ENCODE measurements around the gene PRICKLE2.

Gene PRICKLE2

DNA sequence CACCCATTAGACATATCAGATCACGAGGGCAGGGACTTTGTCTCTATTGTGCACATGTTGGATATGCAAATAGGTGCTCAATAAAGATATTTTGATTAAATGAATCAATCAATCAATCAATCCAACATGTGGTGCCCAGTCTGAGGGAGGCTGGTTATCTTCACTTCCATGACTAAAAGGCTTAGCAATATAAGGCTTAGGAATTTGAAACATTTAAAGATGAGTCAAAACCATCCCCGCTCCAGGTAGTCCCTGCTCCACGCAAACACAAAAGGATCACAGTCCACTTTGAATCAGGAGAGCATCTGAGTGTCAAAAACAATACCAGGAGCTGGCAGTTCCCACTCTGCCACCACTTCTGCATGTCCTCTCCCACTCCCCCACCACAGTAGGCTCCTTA is 25.8 kb upstream of the PRICKLE2 start:
- DNase-seq (ENCODE audit: low read depth, low spot score) = no peak

DNA sequence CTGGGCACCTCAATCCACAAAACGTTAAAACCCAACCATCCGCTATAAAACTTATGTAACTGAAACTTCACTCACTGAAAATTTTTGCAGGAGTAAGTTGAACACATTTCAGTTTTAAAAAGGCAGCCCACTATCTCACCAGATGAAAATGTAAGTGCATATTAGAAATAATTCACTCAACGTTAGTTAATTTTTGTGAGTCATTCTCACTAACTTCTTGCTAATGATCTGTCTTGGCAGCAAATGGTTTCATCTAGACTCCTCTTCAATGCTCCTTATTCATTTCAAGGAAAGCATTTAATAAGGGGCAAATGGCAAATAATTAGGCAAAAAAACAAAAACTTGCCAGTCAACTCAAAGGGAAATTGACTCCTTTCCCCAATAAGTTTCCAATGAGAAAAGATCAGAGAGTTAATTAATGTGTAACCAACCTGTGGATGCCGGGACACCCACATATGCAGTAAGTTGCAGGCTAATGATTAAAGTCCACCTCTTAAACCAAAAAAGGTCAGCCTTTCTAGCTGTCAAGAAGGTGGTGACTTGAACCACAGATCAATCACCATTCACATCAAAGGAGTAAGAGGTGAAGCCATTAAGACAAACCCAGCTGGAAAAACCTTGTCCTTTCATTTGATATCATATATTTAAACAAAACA is 22.9 kb upstream of the PRICKLE2 start:
- DNase-seq (ENCODE audit: low read depth, low spot score) = no peak

DNA sequence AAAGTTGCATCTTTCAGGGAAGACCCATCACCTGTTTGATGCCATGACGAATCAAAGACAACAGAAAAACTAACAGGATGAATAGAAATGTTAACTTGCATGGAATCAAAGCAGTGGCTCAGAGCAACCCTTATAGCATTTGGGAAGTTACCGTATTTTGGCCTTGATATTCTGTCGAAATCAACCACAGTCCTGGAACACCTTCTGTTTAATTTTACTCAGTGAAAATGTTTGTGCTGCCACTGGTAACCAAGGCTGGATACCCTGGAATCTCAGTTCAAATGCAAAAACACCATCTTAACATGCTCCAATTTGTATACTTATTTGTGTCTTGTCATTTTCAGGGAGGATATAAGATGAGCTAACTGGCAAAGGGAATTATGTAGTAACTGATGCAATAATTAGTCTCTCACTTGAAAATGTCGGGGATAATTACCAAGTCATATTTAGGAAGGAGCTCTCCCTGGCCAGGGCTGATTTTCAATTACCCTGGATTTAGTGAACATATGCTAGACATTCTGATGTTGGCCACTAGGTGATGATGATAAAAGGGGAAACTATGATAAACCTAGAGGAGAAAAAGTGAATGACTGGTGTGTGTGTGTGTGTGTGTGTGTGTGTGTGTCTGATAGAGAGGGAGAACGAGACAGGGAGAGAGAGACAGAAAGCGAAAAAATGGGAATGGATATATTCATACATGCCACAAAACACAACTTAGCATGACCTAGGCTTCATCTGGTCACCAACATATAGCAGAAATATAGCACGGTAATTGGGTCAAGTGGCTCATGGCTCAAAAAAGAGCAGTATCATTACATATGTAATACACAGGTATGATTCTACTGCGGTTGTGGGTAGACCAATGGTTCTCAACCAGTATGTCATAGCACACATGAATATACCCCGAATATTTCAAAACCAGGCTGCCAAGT is 19.0 kb upstream of the PRICKLE2 start:
- DNase-seq (ENCODE audit: low read depth, low spot score) = no peak

DNA sequence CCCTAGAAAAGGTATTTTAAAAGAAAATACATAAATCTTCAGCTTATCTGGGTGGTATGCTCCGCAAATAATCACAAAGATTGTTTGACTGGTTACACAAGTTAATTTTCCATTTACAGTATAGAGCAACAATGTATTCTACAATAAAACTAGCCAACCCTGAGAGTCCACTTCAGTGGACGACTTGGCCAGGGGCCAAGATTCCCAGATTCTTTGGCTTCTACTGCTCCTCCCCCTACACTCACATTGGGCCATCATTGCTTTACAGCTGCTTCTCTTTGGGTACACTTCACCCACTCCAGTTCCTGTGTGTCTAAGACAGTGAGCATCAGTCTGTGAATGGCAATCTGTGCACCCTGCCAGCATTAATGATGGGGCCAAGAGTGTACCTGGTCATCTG is 17.2 kb upstream of the PRICKLE2 start:
- no peak for DNase-seq (ENCODE audit: low read depth, low spot score)

DNA sequence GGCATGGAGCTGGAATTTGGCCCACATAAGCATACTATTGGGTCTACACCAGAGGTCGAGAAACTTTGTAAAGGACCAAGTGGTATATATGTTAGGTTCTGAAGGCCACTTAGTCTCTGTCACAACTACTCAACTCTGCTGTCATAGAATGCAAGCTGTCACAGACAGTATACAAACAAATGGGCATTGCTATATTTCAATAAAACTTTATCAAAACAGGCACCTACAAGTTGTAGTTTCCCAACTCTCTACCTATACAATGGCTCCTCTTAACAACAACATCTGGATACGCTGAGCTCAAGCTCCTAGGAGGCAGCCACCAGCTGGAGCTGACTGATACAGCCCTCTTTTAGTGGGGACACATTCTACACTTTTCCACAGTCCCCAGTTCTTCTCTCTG is 15.7 kb upstream of the PRICKLE2 start:
- DNase-seq (ENCODE audit: low read depth, low spot score) = no peak

DNA sequence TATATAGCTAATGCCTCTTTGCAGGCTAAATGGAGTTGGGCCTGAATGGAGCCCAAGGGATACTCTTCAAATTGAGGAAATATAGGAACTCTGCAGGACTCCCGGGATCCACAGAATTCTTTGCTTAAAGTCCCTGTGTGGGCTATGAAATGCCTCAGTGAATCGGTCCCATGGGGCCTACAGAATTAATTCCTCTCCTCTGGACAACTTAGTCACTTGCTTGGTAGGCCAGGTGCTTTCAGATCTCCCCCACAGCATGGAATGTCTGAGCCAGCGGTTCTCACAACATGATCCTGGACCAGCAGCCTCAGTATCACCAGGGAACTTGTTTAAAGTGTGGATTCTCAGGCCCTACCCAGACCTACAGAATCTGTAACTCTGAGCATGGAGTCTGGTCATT is 15.1 kb upstream of the PRICKLE2 start:
- no peak for DNase-seq (ENCODE audit: low read depth, low spot score)

DNA sequence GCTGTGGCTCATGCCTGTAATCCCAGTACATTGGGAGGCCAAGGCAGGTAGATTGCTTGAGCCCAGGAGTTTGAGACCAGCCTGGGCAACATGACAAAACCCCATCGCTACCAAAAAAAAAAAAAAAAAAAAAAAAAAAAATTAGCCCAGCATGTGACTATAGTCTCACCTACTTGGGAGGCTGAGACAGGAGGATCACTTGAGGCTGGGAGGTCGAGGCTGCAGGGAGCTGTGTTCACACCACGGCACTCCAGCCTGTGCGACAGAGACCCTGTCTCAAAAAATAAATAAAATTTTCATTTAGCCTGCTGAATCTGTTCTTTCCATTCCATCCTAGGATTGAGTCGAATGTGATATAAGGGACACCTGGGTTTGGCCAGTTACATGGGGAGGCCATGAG is 14.6 kb upstream of the PRICKLE2 start:
- no peak for DNase-seq (ENCODE audit: low read depth, low spot score)

DNA sequence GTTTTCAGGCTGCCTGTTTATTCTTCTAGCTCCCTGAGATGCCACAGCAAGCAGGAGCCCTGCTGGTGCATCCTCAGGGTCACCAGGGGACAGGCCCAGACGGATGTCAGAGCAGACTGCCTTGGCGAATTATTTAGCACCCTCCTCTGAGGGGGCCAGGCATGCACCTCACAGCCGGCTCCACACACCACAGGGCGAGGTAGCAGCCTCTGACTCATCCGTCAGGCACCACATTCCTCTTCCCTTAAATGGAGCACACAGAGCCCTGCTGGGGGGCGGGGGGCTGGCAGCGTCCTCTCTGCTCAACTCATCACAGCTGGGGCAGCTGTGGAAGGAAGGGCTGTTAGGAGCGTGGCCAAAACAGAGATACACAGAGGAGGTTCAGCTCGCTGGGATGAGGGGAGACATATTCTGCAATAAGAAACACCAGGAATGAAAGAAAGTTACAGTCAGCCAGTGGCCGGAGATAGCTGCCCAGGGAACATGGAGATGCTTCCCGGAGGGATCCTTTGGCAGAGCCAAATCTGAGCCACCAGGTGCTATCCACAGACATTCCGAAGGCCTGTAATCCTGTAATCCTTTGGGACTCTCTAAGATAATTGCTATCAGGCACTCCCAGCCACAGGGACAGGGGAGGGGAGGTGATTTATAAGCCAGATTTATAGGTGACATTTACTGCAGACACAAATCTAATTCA is 13.9 kb upstream of the PRICKLE2 start:
- DNase-seq (ENCODE audit: low read depth, low spot score) = peak; percentile 78

DNA sequence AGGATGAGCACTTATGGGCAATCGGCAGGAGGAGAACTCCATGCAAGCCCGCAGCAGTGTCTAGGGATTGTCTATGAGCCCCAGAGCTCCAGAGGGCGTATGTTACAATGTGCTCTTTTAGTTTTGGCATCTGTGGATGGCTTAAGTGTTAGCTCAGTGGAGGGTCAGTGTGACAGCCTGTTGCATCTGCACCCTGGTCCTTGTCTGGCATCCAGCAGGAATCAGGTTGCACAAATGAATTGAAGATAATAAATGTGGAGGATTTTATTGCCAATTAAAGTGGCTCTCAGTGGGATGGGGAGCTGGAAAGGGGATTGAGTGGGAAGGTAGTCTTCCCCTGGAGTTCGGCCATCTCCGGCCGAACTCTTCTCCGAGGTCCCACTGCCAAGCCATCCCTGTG is 11.8 kb upstream of the PRICKLE2 start:
- no peak for DNase-seq (ENCODE audit: low read depth, low spot score)

DNA sequence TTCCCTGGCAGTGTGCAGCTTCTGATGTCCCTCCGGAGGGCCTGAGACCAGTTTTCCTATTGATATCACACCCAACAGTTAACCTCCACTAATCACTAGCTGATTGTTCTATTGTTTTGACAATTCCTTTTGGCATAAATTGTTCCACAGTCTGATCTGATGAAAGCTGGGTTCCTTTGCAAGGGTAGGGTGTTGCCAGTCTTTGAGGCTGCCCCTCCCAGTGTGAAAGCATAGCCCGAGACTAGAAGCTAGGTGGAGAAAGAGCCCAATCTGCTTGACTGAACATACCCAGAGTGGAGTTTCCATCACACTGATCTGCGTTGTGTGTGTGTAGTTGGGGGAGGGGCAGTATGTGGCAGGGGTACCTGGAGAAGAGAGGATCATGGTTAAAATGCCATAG is 10.3 kb upstream of the PRICKLE2 start:
- no peak for DNase-seq (ENCODE audit: low read depth, low spot score)

DNA sequence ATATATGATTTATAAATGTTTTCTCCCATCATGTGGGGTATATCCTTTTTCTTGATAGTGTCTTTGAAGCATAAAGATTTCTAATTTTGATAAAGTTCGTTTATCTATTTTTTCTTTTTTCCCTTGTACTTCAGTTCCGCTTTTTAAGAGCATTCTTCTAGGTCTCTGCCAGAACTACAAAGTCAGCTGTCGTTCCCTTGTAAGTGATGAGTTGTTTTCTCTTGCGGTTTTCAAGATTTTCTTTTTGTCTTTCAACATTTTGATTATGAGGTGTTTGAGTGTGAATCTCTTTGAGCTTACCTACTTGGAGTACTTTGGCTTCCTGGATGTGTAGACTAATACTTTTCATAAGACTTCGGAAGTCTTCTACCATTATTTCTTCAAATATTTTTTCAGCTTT is 9.3 kb upstream of the PRICKLE2 start:
- no peak for DNase-seq (ENCODE audit: low read depth, low spot score)

DNA sequence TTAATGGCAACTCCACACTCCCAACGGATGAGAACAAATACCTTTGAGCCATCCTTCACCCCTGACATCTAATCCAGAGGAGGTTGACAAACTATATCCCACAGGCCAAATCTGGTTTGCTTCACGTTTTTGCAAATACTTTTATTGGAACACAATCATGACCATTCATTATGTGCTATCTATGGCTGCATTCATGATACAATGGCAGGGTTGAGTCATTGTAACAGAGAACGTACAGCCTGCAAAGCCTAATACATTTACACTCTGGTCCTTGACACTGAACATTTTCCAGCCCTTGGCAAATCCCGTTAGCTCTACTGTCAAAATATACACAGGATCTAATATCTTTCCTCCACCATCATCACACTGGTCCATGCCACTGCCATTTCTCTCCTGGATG is 7.6 kb upstream of the PRICKLE2 start:
- no peak for DNase-seq (ENCODE audit: low read depth, low spot score)

DNA sequence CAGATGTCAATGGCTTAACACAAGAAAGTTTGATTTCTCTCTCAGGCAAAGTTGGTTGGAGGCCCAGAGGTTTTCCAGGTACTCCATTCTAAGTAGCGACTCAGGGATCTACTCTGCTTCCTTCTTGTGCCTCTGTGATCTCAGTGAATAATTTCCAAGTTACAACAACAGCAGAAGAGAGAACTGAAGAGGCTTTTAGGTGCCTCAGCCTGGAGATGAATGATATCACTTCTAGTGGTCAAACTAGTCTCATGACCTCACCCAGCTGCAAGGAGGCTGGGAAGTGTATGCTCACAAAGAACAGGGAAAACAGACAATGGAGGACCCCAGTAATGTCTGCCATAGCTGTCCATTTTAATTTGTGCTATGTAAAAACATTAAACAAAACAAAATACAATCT is 4.6 kb upstream of the PRICKLE2 start:
- DNase-seq (ENCODE audit: low read depth, low spot score) = no peak

DNA sequence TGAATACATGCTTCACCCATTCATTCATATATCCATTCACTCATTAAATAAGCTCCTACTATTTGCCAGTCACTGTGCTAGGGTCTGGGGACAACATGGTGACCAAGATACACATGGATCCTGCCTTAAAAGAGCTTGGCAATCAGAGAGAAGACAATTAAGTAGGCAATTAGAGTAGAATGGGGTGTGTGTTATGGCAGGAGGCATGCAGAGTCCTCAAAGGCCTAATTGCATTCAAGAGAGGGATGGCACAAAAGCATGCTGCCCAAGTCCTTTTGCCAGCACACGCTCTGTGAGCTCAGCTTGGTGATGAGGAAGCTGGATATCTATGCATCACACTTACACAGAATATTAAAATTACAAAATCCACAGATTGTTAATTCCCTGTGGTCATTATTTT is 2.8 kb upstream of the PRICKLE2 start:
- DNase-seq (ENCODE audit: low read depth, low spot score) = no peak

DNA sequence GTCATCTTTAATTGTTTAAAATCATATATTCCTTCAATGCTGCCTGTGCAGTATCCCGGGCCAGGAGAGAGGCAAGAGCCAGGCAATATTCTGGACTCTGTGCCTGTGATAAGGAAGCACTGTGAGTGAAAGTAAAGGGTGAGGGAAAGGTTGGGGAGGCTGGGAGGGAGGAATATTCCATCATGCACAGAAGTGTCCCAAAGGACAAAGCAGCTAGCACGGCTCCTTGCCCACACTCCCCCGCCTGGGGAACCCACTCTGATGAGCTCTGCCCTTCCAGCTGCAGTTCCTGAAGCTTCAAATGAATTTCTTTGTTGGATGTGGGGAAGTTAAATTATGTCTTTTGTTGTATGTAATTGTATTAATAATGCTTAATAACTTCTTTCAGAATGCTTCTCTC is 1.5 kb upstream of the PRICKLE2 start:
- no peak for DNase-seq (ENCODE audit: low read depth, low spot score)

DNA sequence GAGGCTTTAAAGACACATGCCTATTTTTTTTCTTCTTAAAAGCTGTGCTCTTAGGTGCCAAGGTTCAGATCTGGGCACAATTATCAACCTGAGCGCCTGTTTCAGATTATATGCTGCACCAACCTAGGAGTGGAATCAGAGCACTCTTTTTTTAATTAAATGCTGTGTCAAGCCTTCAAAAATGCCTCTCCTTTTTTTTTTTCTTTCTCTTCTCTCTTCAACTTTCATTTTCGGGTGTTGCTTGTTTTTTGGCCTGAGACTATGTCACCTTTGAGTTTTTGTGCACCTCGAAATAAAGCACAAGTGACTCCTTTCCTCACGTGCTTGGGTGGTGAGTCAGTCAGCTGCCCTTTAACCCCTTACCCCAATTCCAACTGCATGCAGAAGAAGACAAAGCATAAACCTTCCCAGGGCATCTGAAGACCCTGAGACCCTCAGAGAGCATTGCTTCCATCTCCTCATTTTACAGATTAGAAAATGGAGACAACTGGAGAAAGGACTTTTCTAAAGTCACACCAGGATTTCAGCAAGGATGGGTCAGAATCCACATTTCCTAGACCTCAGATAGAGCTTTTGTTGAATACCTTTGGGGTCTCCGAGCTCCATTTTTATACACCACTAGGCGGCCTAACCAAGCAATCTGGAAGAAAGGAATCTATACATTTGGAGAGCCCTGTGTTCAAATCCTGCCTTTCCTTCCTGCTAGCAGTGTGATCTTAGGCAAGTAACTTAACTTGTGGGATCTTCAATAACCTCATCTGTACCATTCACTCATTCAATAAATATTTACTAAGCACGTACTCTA is 631 bp upstream of the PRICKLE2 start:
- no peak for DNase-seq (ENCODE audit: low read depth, low spot score)

DNA sequence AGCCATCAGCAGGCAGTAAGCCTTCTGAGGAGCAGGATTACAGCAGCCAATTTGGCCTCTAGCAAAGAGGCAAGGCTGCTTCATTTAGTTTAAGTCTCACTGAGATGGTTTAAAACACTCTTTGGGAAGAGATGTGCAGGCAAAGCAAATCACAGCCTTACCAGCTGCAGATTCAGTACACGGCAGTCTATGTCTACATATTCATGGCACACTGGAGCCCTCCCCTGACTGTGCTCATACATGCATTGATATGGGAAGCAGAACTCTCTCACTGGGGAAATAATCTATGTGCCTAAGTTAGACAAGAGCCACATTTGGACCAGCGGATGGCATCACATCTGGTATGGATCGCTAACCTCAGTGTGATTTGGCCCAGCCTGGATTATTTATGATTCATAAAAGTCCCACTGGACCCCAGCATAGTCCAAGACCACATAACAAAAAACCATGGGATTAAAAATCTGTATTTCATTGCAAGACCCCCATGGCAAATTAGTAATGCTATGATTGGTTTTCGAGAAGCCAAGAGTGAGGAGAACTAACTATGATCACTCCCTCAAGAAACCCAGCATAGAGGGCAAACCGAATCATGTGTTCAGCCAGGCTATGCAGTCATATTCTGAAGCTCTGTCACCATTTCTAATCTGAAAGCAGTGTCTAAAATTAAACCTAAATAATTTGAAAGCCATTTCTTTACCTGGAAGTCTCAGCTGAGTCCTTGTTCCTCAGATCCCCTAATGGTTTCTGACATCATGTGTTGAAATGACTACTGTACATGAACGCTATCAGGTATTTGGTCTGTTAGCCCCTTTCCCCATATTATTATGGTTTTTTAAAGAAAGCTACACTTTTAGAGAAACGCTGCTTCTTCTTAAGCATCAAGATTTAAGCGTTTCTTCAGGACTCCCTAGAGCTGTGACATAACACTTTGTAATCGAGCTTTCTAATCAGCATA is 1.2 kb downstream of the PRICKLE2 start:
- DNase-seq (ENCODE audit: low read depth, low spot score) = no peak

DNA sequence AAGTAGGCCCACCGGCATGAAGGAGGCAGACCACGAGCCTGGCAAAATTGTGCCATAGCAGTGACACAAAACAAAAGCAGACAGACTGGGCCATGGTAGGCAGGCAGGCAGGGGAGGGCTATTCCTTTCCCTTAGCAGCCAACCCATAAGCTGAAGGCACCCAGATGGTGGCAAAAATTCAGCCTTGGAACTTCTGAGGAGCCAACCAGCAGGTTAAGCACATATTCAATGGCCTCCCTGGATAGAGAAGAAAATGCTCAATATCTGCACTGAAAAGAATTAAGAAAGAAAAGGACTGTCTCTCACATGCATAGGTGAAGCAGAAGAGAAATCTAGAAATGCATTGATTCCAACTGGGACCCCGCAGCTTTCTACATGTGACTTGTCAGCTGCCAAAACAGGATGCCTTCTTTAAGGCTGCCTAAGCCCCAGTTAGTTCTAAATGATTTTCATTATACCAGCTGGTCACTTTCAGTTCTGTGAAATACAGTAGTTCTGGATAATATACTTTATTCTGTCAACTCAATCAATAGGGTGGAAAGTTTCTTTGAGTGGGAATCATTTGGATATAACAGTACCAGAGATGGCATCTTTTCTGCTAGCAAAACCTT is 2.7 kb downstream of the PRICKLE2 start:
- DNase-seq (ENCODE audit: low read depth, low spot score) = no peak

DNA sequence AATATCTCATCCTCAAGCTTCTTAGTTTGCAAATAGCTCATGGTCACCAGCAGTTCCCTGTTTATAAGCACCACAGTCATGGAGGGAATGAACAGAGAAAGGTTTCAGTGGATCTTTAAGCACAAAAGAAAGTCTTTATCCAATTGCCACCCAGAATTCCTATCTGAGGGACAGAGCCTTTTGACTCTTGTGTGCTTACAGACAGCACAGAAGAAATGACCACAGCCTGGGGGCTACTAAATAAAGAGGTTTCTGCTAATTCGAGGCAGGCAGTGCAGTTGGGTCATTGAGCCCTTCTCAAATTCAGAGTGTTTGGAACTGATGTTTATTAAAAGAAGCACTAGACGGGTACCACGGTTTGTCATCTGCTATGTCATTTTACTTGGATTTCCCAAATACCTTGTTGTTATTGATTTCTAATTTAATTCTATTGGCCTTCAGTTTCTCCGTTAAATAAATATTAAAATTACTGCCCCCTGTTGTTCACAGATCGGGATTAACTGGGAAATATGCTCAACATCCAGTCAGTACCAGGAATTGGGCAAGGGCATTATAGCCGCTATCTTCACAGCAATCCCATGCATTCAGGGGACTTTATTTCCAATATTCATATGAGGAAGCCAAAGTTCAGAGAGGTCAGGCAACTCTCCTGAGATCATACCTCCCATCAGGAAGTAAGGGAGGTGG is 3.6 kb downstream of the PRICKLE2 start:
- no peak for DNase-seq (ENCODE audit: low read depth, low spot score)

Measured in iPS DF 19.7 (cell line).